HepG2 (cell line): ENCODE results near the gene GRAMD1B. TPM values are rescaled to one million over a fixed set of nuclear protein-coding genes. Genes with fewer than 3 reads are reported as not detected.
A peak's percentile ranks its signal among the peaks of the same experiment; 100 is the strongest.

Source experiments
- ATAC-seq: fragments of 200-7000 bp; cut with Tn5 transposase; 3 replicates; pipeline ENCODE4 v1.9.1; 2020; ENCODE audit warnings: mild to moderate bottlenecking, moderate library complexity
- BruUV-seq: library from RNA; stranded (reverse); fragments of 400-500 nt; replicated peaks from 2 replicates; lab custom pipeline; 2021; lab: Mats Ljungman, UMichigan
- CTCF ChIA-PET: fragments of 300-600 bp; formaldehyde crosslinking; extraction: SDS; loops from one replicate; lab custom pipeline; 2021; ENCODE audit warnings: low total read pairs, inconsistent platforms, low intra/inter-chr PET ratio; lab: Yijun Ruan, JAX
- POLR2A ChIA-PET: fragments of 350-600 bp; sonication (Branson Sonifier 250); formaldehyde crosslinking; loops from one replicate; lab custom pipeline; 2020; ENCODE audit warnings: antibody characterized with exemption, inconsistent platforms; lab: Yijun Ruan, JAX
- DNase-seq: peaks from one replicate; pipeline ENCODE4 v3.0.0-alpha.2; 2015; ENCODE audit warnings: low spot score
- FAIRE-seq: peaks from 3 replicates; lab custom pipeline; 2011; peaks lifted over from hg19 to GRCh38; lab: Jason Lieb, UNC
- H2AFZ ChIP-seq: one replicate; pipeline ENCODE4 v1.6.1; 2011; ENCODE audit warnings: low read length, inconsistent platforms
- H3K27ac ChIP-seq: fragments of 300-600 bp; 3 replicates; pipeline ENCODE4 v1.8.0; 2011; ENCODE audit warnings: mixed run types, mild to moderate bottlenecking, mixed read lengths, low read length, inconsistent platforms; ENCODE audit not compliant: insufficient read depth; ENCODE audit errors: extremely low read length
- H3K27me3 ChIP-seq, 2 experiments: fragments of 200-600 bp in 1 of 2; 2 replicates in 1 of 2; 3 replicates in 1 of 2; pipeline versions ENCODE4 v1.6.0 to v1.8.0; 2011; ENCODE audit warnings: low read length in 2 of 2, mild to moderate bottlenecking in 2 of 2, moderate library complexity in 2 of 2, inconsistent platforms in 1 of 2; ENCODE audit not compliant: insufficient read depth in 2 of 2, control insufficient read depth in 1 of 2
- H3K36me3 ChIP-seq, 2 experiments: fragments of 200-600 bp in 1 of 2; replicated peaks in 1 of 2; 2 replicates in 1 of 2; 3 replicates in 1 of 2; pipeline versions ENCODE4 v1.5.1 to v1.8.0; 2011; ENCODE audit warnings: low read length in 2 of 2, inconsistent platforms in 1 of 2; ENCODE audit not compliant: insufficient read depth in 2 of 2, control insufficient read depth in 1 of 2
- H3K4me1 ChIP-seq: 2 replicates; pipeline ENCODE4 v1.5.1; 2012; ENCODE audit warnings: low read length, inconsistent platforms; ENCODE audit not compliant: insufficient read depth
- H3K4me2 ChIP-seq: 2 replicates; pipeline ENCODE4 v1.6.0; 2011; ENCODE audit warnings: low read depth, low read length, inconsistent platforms
- H3K4me3 ChIP-seq, 3 experiments: fragments of 200-600 bp in 1 of 3; sonication (generic), shearing (Covaris generic) in 1 of 3; replicated peaks in 1 of 3; 2 replicates each; pipeline ENCODE4 v1.5.1; 2011 to 2016; ENCODE audit warnings: low read length in 3 of 3, inconsistent platforms in 2 of 3, low read depth in 2 of 3, mild to moderate bottlenecking in 2 of 3, control low read depth in 1 of 3, mixed read lengths in 1 of 3; ENCODE audit not compliant: insufficient read depth in 1 of 3
- H3K79me2 ChIP-seq: one replicate; pipeline ENCODE4 v1.6.1; 2011; ENCODE audit warnings: low read length, inconsistent platforms; ENCODE audit not compliant: insufficient read depth
- H3K9ac ChIP-seq: 2 replicates; pipeline ENCODE4 v1.6.0; 2011; ENCODE audit warnings: mild to moderate bottlenecking, low read depth, low read length, inconsistent platforms; ENCODE audit not compliant: insufficient read depth
- H3K9me3 ChIP-seq: 2 replicates; pipeline ENCODE4 v1.5.1; 2012; ENCODE audit warnings: mild to moderate bottlenecking, low read length
- H4K20me1 ChIP-seq: 2 replicates; pipeline ENCODE4 v1.6.0; 2011; ENCODE audit warnings: inconsistent platforms, mild to moderate bottlenecking, low read length, moderate library complexity; ENCODE audit not compliant: insufficient read depth
- ATF7 ChIP-seq, 2 experiments: fragments of 450-650 bp in 1 of 2; sonication (generic) in 1 of 2; formaldehyde crosslinking in 1 of 2; IDR thresholded peaks; 2 replicates each; pipeline versions ENCODE4 v1.4.0 to v1.6.1; 2016 to 2020; ENCODE audit warnings: antibody characterized with exemption in 1 of 2, mild to moderate bottlenecking in 1 of 2, missing genetic modification reagents in 1 of 2
- CREB1 ChIP-seq, 2 experiments: fragments of 450-650 bp in 1 of 2; IDR thresholded peaks; 2 replicates each; pipeline ENCODE4 v1.6.1; 2016 to 2017; ENCODE audit warnings: control low read depth in 1 of 2, mild to moderate bottlenecking in 1 of 2, missing compliant biosample characterization in 1 of 2, missing genetic modification characterization in 1 of 2
- DPF2 ChIP-seq: sonication (generic); formaldehyde crosslinking; IDR thresholded peaks from 2 replicates; pipeline ENCODE4 v1.4.0; 2020; ENCODE audit warnings: mild to moderate bottlenecking, low read depth, missing genetic modification reagents, borderline replicate concordance
- EHMT2 ChIP-seq: fragments of 200-600 bp; sonication (generic); IDR thresholded peaks from 2 replicates; pipeline ENCODE4 v1.7.0; 2017; ENCODE audit warnings: antibody characterized with exemption, low read depth, low read length, borderline replicate concordance
- HNRNPLL ChIP-seq: fragments of 200-400 bp; formaldehyde crosslinking; IDR thresholded peaks from 2 replicates; pipeline ENCODE4 v1.6.1; 2017; ENCODE audit warnings: mild to moderate bottlenecking, low read depth, low read length; ENCODE audit not compliant: poor library complexity, severe bottlenecking
- JUN ChIP-seq: sonication (generic); formaldehyde crosslinking; IDR thresholded peaks from 2 replicates; pipeline ENCODE4 v1.4.0; 2020; ENCODE audit warnings: mild to moderate bottlenecking, missing genetic modification reagents
- SP5 ChIP-seq: IDR thresholded peaks from 2 replicates; pipeline ENCODE4 v1.6.1; 2016; ENCODE audit warnings: low read depth, borderline replicate concordance
- TSC22D2 ChIP-seq: sonication (generic); formaldehyde crosslinking; IDR thresholded peaks from 2 replicates; pipeline ENCODE4 v1.5.1; 2020; ENCODE audit warnings: missing genetic modification reagents, mild to moderate bottlenecking, borderline replicate concordance
- ZNF12 ChIP-seq: sonication (generic); formaldehyde crosslinking; IDR thresholded peaks from 2 replicates; pipeline ENCODE4 v1.5.0; 2020; ENCODE audit warnings: missing genetic modification reagents
- ZNF839 ChIP-seq: sonication (generic); formaldehyde crosslinking; IDR thresholded peaks from 2 replicates; pipeline ENCODE4 v1.4.0; 2020; ENCODE audit warnings: missing genetic modification reagents, mild to moderate bottlenecking, borderline replicate concordance
- WGBS: methylation state at CpG from one replicate; pipeline ENCODE4 v1.1.6; 2017; ENCODE audit warnings: low lambda C conversion rate; 5-methylcytosine and 5-hydroxymethylcytosine counted together
- in situ Hi-C: cut with HindIII; loops from 2 replicates; pipeline ENCODE4 v1.10.0; 2017; ENCODE audit warnings: low pct_unique_long_range_greater_than_20kb; ENCODE audit not compliant: extremely low pct_ligation_motif_present
- intact Hi-C: fragments of 100-400 bp; cut with micrococcal nuclease; formaldehyde crosslinking; loops from one replicate; pipeline ENCODE4 v1.10.0; 2022; ENCODE audit not compliant: unreplicated experiment
- polyA plus RNA-seq, 8 experiments: library from polyadenylated mRNA; depleted of rRNA in 3 of 8; stranded (reverse) in 7 of 8; unstranded in 1 of 8; fragments of >200 nt; fragmentation: Illumina TruSeq in 4 of 8; extraction: Trizol in 4 of 8; gene quantifications; 2 replicates each; pipeline versions ENCODE4 v1.2.1 to v1.2.3, GENCODE V29; 2011 to 2016; ENCODE audit warnings: low read depth in 4 of 8, missing spikeins in 1 of 8, mixed read lengths in 1 of 8; ENCODE audit not compliant: insufficient read depth in 1 of 8
- total RNA-seq, 5 experiments: library from RNA; depleted of rRNA; stranded (reverse); fragments of >200 nt; fragmentation: Illumina TruSeq; extraction: Trizol; gene quantifications; 2 replicates each; pipeline ENCODE4 v1.2.3, GENCODE V29; 2016; ENCODE audit warnings: low read depth in 1 of 5

Gene GRAMD1B
- total and polyA plus RNA-seq, 2 of the 13 experiments (the other 11 are each of a cell fraction or from before 2014, with no cell fraction given): 0.12 TPM; not detected in 1

DNA sequence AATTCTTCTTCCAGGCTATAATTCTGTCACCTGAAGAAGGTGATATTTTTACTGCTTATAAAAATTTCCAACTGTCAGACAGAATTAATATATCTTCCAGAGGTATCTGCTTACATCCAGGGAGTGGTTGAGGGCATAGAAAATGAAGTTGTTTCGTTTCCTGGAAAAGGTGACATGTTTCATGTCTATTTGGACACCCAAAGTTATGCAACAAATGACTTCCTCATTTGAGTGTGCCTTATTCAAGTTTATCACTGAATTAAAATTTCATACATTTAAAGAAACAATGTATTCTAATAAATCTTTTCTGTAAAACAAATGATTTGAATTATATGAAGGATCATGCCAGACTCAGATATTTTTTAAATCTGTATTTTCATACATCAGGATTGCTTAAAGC, 8.5 kb upstream of the GRAMD1B start:
- no peak for DNase-seq
- CTCF ChIA-PET: no interaction called here
- no peak overlapping the region for H3K9ac ChIP-seq
- peaks cover 9% of the 10 kb centered on the region for H3K4me1 ChIP-seq
- H3K27ac ChIP-seq: no peak overlapping the region
- H3K4me3 ChIP-seq: no peak overlapping the region
- POLR2A ChIA-PET: no interaction called here
- H3K79me2 ChIP-seq: no peaks in the 10 kb centered on the region
- in situ Hi-C loops: no loop called here
- H3K27me3 ChIP-seq: peaks cover 0 to 5% of the 10 kb centered on the region in 2 experiments; a peak in 2 of 5 replicates
- no peak overlapping the region for H2AFZ ChIP-seq
- H3K9me3 ChIP-seq: no peaks in the 10 kb centered on the region
- H3K4me2 ChIP-seq: no peak overlapping the region
- TF ChIP-seq TSC22D2 (CRISPR knock-in tag) (no peak), HNRNPLL (no peak), EHMT2 (no peak), DPF2 (CRISPR knock-in tag) (no peak), ZNF12 (CRISPR knock-in tag) (no peak), ZNF839 (CRISPR knock-in tag) (no peak)
- TF ChIP-seq, all 625 proteins: peak for 0
- intact Hi-C loops: no loop called here
- FAIRE-seq: no peak
- 0% methylated on average over 1 of the region's 1 CpG for WGBS
- Histone ChIP-seq H4K20me1 (no peaks in the 10 kb centered on the region), H3K36me3 (no peaks in the 10 kb centered on the region)
- no peak for ATAC-seq
- no TSS peak for BruUV-seq

DNA sequence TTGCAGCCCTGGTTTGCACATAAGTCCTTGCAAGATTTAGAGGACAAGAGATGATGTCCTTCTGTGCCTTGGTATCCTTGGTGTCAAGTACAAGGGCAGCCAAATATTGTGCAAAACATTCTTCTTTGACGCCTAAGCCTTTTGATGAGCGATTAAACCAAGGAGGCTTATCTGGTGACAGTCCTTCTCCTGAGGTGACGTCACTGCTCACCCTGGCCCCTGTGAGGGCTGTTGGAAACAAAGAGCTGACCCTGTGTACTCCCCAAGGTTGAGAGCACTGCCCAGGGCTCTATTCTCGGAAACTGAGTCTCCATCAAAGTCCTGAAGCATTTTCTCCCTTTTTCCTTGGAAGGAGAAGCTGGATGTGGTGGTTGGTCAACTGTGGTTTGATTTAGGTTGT, 4.7 kb upstream of the GRAMD1B start:
- POLR2A ChIA-PET: no interaction called here
- ATAC-seq: no peak
- intact Hi-C loops (no loop called here), in situ Hi-C loops (no loop called here)
- H3K79me2 ChIP-seq: no peaks in the 10 kb centered on the region
- CTCF ChIA-PET: no interaction called here
- H3K9ac ChIP-seq: no peak overlapping the region
- H3K4me2 ChIP-seq: no peak overlapping the region
- TF ChIP-seq CREB1 (IDR thresholded peaks at IDR 0.05) (peak; percentile 93), CREB1 (CRISPR knock-in tag; IDR thresholded peaks at IDR 0.05) (no peak), ATF7 (IDR thresholded peaks at IDR 0.05) (peak; percentile 89), ATF7 (CRISPR knock-in tag; IDR thresholded peaks at IDR 0.05) (no peak), SP5 (CRISPR knock-in tag) (no peak), JUN (CRISPR knock-in tag) (no peak)
- no peaks in the 10 kb centered on the region for H3K9me3 ChIP-seq
- 0% methylated on average over 1 of the region's 4 CpGs for WGBS
- H3K27me3 ChIP-seq: peaks cover 4 to 28% of the 10 kb centered on the region in 2 experiments
- H4K20me1 ChIP-seq: no peaks in the 10 kb centered on the region
- FAIRE-seq: no peak
- no peaks in the 10 kb centered on the region for H3K4me1 ChIP-seq
- no TSS peak for BruUV-seq
- no peak overlapping the region for H3K27ac ChIP-seq
- H2AFZ ChIP-seq: no peak overlapping the region
- no peak for DNase-seq
- no peaks in the 10 kb centered on the region for H3K36me3 ChIP-seq
- no peak overlapping the region for H3K4me3 ChIP-seq
